Osteoblast (primary cell): ENCODE data around the gene CAMK2N2. TPM values are rescaled to one million over a fixed set of nuclear protein-coding genes. Genes with fewer than 3 reads are reported as not detected.

ENCODE experiments used
- DNase-seq: peaks from one replicate; pipeline ENCODE4 v3.0.0; 2011; ENCODE audit warnings: low spot score, mixed read lengths; ENCODE audit not compliant: insufficient read length; ENCODE audit errors: missing footprints
- H2AFZ ChIP-seq: 2 replicates; pipeline ENCODE4 v1.6.0; 2011; ENCODE audit warnings: mild to moderate bottlenecking, low read length
- H3K27ac ChIP-seq: 2 replicates; pipeline ENCODE4 v1.5.1; 2011; ENCODE audit warnings: mild to moderate bottlenecking, low read depth, low read length, moderate library complexity
- H3K27me3 ChIP-seq: 2 replicates; pipeline ENCODE4 v1.6.0; 2012; ENCODE audit warnings: mild to moderate bottlenecking, control low read depth, inconsistent platforms, low read length, moderate library complexity; ENCODE audit not compliant: insufficient read depth
- H3K36me3 ChIP-seq: 2 replicates; pipeline ENCODE4 v1.5.1; 2011; ENCODE audit warnings: mild to moderate bottlenecking, low read length, control low read depth, moderate library complexity; ENCODE audit not compliant: insufficient read depth
- H3K4me1 ChIP-seq: 2 replicates; pipeline ENCODE4 v1.5.1; 2011; ENCODE audit warnings: mild to moderate bottlenecking, low read length, control low read depth, moderate library complexity; ENCODE audit not compliant: insufficient read depth
- H3K4me2 ChIP-seq: 2 replicates; pipeline ENCODE4 v1.6.0; 2011; ENCODE audit warnings: mild to moderate bottlenecking, low read length; ENCODE audit not compliant: insufficient read depth
- H3K4me3 ChIP-seq: fragments of 200-600 bp; sonication (generic); 3 replicates; pipeline ENCODE4 v1.5.1; 2012; ENCODE audit warnings: mild to moderate bottlenecking, low read length, inconsistent platforms; ENCODE audit not compliant: insufficient read depth
- H3K79me2 ChIP-seq: 2 replicates; pipeline ENCODE4 v1.6.0; 2012; ENCODE audit warnings: mild to moderate bottlenecking, low read length, control low read depth, inconsistent platforms; ENCODE audit not compliant: insufficient read depth
- H3K9me3 ChIP-seq: 2 replicates; pipeline ENCODE4 v1.5.1; 2011; ENCODE audit warnings: low read depth, low read length, control low read depth
- H4K20me1 ChIP-seq: 2 replicates; pipeline ENCODE4 v1.6.0; 2012; ENCODE audit warnings: mild to moderate bottlenecking, low read length, control low read depth; ENCODE audit not compliant: insufficient read depth
- CTCF ChIP-seq: IDR thresholded peaks from 2 replicates; pipeline ENCODE4 v1.5.1; 2011; ENCODE audit warnings: mild to moderate bottlenecking, low read depth, low read length, moderate library complexity; ENCODE audit errors: extremely low read depth
- total RNA-seq: library from RNA; depleted of rRNA; stranded (reverse); fragments of >200 nt; gene quantifications from 2 replicates; pipeline ENCODE4 v1.2.3, GENCODE V29; 2012

CAMK2N2 gene
- total RNA-seq, 1 donor: not detected

GRCh38 chr3:184242297-184242685 is 19.1 kb downstream of the CAMK2N2 start:
- H3K4me2 ChIP-seq: no peak overlapping the region
- H3K27me3 ChIP-seq: no peaks in the 10 kb centered on the region
- DNase-seq: peak; percentile 48
- H3K27ac ChIP-seq: no peak overlapping the region
- no peak overlapping the region for H3K4me3 ChIP-seq
- H4K20me1 ChIP-seq: peaks cover 34% of the 10 kb centered on the region
- H3K9me3 ChIP-seq: no peaks in the 10 kb centered on the region
- H3K79me2 ChIP-seq: peaks cover 5% of the 10 kb centered on the region
- H3K4me1 ChIP-seq: no peaks in the 10 kb centered on the region
- TF ChIP-seq CTCF: no peak
- H3K36me3 ChIP-seq: peaks cover 29% of the 10 kb centered on the region
- H2AFZ ChIP-seq: no peak overlapping the region

DNA sequence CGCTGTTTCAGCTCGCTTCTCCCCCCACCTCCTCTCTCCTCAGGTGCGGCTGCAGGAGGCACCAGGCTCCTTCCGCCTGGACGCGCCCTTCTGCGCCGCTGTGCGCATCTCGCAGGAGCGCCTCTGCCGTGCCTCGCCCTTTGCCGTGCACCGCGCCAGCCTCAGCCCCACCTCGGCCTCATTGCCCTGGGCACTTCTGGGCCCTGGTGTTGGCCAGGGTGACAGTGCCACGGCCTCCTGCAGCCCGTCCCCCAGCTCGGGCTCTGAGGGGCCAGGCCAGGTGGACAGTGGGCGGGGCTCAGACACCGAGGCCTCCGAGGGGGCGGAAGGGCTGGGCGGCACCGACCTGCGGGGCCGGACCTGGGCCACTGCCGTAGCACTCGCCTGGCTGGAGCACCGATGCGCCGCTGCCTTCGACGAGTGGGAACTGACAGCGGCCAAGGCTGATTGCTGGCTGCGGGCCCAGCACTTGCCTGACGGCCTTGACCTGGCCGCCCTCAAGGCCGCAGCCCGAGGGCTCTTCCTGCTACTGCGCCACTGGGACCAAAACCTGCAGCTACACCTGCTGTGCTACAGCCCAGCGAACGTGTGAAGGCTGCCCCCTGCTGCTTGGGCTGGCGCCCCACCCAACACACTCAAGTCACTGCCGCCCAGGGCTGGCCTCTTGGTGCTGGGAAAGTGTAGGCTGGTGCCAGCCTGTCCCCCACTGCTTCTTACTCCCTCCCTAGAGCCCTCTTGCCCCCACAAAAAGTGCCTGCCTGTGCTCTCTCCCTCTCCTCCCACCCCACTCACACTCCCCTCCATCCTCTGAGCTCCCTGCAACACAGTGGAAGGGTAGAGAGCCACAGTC is 19.7 kb downstream of the CAMK2N2 start:
- Histone ChIP-seq H4K20me1 (peaks cover 34% of the 10 kb centered on the region), H3K79me2 (peaks cover 2% of the 10 kb centered on the region), H3K4me1 (no peaks in the 10 kb centered on the region), H3K4me2 (no peak overlapping the region), H3K36me3 (peaks cover 29% of the 10 kb centered on the region), H3K4me3 (no peak overlapping the region), H3K27me3 (no peaks in the 10 kb centered on the region), H2AFZ (no peak overlapping the region), H3K9me3 (no peaks in the 10 kb centered on the region), H3K27ac (no peak overlapping the region)
- DNase-seq: peak; percentile 90
- TF ChIP-seq CTCF: peak; percentile 47

- peaks cover 1% of the 10 kb centered on the region for H3K79me2 ChIP-seq
- TF ChIP-seq CTCF: no peak
- no peaks in the 10 kb centered on the region for H3K4me1 ChIP-seq
- DNase-seq: peak; percentile 31
- H3K27ac ChIP-seq: no peak overlapping the region
- H2AFZ ChIP-seq: no peak overlapping the region
- H3K9me3 ChIP-seq: no peaks in the 10 kb centered on the region
- H3K4me3 ChIP-seq: no peak overlapping the region
- H3K4me2 ChIP-seq: no peak overlapping the region
- peaks cover 34% of the 10 kb centered on the region for H4K20me1 ChIP-seq
- no peaks in the 10 kb centered on the region for H3K27me3 ChIP-seq
- peaks cover 29% of the 10 kb centered on the region for H3K36me3 ChIP-seq
Measured at GRCh38 chr3:184241141-184241446, 20.3 kb downstream of the CAMK2N2 start.

GRCh38 chr3:184240384-184241140 is 20.8 kb downstream of the CAMK2N2 start:
- H4K20me1 ChIP-seq: peaks cover 30% of the 10 kb centered on the region
- H3K4me1 ChIP-seq: no peaks in the 10 kb centered on the region
- no peak overlapping the region for H3K4me2 ChIP-seq
- H3K79me2 ChIP-seq: no peaks in the 10 kb centered on the region
- no peaks in the 10 kb centered on the region for H3K27me3 ChIP-seq
- no peak overlapping the region for H3K4me3 ChIP-seq
- peak; percentile 92 for DNase-seq
- no peak overlapping the region for H3K27ac ChIP-seq
- no peak for TF ChIP-seq CTCF
- peaks cover 29% of the 10 kb centered on the region for H3K36me3 ChIP-seq
- no peaks in the 10 kb centered on the region for H3K9me3 ChIP-seq
- no peak overlapping the region for H2AFZ ChIP-seq
